HG03571 (cell line): ENCODE results near the gene ZBTB8OS.

Source experiments
- ATAC-seq: cut with Tn5 transposase; IDR thresholded peaks from one replicate; pipeline ENCODE4 v1.9.1; 2021; ENCODE audit not compliant: unreplicated experiment

Gene ZBTB8OS

DNA sequence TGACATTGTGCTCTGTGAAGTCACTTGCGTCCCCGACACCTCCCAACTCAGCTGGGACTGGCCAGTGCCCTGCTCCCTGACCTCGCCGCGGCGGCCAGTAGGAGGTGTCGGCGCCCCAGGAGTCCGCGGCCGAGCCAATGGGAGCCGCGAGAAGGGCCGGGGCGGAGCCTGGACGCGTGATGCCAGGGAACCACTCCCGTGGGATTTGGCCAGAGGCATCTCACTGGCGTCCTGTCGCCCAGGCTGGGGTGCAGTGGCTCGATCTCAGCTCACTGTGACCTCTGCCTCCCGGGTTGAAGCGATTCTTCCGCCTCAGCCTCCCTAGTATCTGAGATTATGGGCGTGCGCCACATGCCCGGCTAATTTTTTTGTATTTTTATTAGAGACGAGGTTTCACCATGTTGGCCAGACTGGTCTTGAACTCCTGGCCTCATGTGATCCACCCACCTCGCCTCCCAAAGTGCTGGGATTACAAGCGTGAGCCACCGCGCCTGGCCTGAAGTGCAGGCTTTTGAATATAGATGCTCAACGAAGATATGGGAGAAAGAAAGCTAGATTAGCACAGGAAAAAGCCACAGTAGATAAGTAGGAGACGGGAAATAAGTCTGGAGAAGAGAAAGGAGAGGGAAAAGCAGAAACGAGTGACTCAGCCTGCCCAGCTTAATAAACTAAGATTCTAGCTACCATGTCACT is 38.0 kb downstream of the ZBTB8OS start:
- no peak for ATAC-seq

DNA sequence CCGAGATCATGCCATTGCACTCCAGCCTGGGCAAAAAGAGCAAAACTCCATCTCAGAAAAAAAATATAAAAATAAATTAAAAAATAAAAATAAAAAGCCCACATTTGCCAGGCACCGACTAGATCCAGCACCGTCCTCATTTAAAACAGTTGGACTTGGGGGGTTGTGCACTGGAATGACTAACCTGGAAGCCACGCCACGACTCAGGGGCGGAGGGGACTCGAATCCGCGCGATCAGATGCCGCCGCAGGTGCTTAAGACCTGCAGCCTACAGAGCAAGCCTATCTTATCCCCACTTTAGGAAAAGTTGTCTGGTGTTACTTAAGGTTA is 38.5 kb downstream of the ZBTB8OS start:
- no peak for ATAC-seq

DNA sequence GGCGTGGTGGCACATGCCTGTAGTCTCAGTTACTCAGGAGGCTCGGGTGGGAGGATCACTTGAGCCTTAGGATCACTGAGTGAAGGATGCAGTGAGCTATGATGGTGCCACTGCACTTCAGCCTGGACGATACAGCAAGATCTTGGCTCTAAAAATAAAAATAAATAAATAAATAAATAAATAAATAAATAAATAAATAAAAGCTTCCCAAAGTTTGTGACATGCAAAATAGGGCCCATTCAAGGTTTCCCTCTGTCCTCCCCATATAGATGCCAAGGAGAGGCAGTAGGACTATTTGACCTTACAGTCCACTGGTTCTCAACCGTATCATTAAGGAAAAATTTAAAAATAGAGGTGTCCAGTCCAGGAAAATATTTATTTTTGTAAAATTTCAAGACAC is 41.2 kb downstream of the ZBTB8OS start:
- ATAC-seq, result no peak

DNA sequence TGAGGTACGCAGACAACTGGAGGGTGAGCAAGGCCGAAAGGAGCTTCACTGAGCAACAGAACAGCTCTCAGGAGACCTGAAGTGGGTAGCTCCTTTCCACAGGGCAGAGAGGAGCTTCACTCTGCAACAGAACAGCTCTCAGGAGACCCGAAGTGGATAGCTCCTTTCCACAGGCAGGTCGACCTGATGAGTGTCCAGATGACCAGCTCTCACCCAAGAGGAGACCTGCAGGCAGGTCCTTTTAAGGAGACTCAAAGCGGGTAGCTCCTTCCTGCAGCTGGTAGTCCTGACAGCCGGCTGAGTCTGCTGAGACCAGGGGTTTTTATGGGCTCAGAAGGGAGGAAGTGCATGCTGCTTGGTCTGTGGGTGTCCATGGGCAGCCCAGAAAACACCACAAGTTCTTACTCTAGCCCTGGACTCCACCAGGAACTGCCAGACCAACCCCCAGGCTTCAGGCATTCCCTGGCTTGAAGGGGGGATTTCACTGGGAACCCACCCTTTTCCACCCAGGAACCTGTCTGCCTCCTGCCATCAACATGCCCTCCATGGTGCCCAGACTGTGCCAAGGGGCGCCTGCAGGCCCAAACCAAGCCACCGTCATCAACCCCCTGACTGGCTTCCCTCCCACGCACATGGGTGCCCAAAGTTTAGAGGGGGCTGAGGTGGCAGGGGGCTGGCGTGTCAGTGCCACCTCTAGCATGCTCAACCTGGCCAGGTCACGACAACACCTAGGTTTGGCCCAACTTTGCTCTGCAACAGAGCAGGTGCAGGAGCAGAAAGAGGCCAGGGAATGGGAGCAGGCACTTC is 43.6 kb downstream of the ZBTB8OS start:
- ATAC-seq, result no peak

DNA sequence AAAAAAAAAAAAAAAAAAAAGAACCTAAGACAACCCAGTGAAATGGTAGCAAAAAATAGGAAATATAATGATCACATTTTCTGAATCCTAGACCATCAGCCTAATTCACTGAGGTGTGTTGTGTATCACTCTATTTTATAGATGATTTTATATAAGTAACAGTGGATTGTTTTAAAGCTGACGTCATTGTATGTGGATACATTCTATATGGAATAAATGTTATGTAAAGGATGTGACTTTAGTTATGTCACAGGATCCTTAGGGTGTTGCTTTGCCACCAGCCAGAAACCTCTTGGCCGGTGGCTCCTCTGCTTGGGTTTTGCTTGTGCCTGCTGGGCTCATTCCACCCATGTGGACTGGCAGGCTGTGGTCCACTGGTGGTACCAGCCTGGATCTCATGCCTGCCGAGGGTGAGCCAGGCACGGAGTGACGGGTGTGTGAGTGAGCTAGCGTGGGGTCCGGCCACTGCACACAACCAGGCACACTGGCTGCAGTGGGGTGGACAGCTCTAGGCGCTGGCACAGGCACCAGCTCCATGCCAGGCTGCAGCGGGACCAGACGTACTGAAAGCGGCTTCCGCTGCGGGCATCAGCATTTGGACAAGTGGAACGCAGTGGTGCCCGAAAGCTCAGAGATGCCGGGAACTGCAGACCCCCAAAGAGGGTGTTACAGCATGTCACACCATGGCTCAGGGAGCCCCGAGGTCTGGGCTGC is 44.5 kb downstream of the ZBTB8OS start:
- ATAC-seq, result no peak

DNA sequence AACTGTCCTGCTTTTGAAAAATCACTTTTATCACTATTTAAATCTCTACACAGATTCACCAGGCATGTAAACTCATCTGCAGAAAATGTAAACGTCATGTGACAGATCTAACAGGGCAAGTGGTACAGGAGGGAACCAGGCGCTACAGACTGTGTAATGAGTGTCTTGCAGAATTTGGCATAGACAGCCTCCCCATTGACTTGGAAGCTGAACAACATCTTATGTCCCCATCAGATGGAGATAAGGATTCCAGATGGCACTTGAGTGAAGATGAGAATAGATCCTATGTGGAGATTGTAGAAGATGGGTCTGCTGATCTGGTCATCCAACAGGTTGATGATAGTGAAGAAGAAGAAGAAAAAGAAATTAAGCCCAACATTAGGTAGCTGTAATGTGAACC is 50.3 kb downstream of the ZBTB8OS start:
- ATAC-seq, result no peak

DNA sequence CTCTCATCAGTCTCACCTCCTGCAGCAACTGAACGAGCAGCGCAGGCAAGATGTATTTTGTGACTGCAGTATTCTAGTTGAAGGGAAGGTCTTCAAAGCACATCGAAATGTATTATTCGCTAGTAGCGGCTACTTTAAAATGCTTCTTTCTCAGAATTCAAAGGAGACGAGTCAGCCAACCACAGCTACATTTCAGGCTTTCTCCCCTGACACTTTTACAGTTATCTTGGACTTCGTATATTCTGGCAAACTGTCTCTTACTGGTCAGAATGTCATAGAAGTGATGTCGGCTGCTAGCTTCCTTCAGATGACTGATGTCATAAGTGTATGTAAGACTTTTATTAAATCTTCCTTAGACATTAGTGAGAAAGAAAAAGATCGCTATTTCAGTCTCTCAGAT is 57.4 kb downstream of the ZBTB8OS start:
- no peak for ATAC-seq

DNA sequence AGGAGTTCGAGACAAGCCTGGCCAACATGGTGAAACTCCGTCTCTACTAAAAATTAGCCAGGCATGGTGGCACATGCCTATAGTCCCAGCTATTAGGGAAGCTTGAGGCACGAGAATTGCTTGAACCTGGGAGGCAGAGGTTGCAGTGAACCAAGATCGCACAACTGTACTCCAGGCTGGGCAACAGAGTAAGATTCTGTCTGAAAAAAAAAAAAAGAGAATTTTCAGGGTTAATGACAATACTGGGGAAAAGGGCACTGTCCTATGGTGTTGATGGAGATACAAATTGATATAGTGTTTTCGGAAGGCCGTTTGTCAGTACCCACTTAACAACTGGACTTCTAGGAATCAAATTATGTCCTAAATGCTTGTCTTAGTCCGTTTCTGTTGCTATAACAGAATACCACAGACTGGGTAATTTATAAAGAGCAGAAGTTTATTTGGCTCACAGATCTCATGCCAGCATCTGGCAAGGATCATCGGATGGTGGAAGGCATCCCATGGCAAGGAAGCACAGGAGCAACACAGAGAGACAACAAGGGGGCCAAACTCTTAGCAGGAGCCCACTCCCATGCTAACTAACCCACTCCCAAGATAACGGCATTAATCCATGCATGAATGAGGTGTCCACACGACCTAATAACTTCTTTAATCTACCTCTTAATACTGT is 69.9 kb downstream of the ZBTB8OS start:
- ATAC-seq, result no peak
